ENCODE data around the gene TRIM49C. TPM values are rescaled to one million over a fixed set of nuclear protein-coding genes. Genes with fewer than 3 reads are reported as not detected.
"Not testable (repeated sequence)": the region's sequence is repeated elsewhere in the genome, so short reads cannot be mapped to it uniquely, and the experiment has no call there.

Gene TRIM49C
- total and polyA plus RNA-seq, 2 of the 8 experiments (the other 6 are each of a cell fraction or from before 2014, with no cell fraction given): not detected

- H2BK120ac ChIP-seq (replicated peaks; ENCODE audit: low read depth, low read length); H2BK12ac ChIP-seq (ENCODE audit: low read depth, low read length); POLR2A ChIA-PET (ENCODE audit: partially characterized antibody); H2AK5ac ChIP-seq (ENCODE audit: low read depth, low read length); DNase-seq (ENCODE audit: low read depth in 1 of 2, low spot score in 2 of 2); H4K8ac ChIP-seq (ENCODE audit: extremely low read depth, insufficient read depth, low read length); H4K20me1 ChIP-seq (replicated peaks in 1 of 2; ENCODE audit: control insufficient read depth in 1 of 2, insufficient read depth in 2 of 2, low read length in 2 of 2); H3K4me1 ChIP-seq (replicated peaks in 1 of 4; ENCODE audit: control insufficient read depth in 3 of 4, insufficient read depth in 4 of 4, low read length in 3 of 4); H3K23me2 ChIP-seq (ENCODE audit: low read depth, low read length); H2BK5ac ChIP-seq (ENCODE audit: low read depth, low read length); H3K27ac ChIP-seq (ENCODE audit: low read depth, low read length); H3K56ac ChIP-seq (replicated peaks; ENCODE audit: insufficient read length, low read depth, low read length); H4K5ac ChIP-seq (ENCODE audit: insufficient read length, low read depth, low read length); H3K4ac ChIP-seq (replicated peaks; ENCODE audit: insufficient read length, low read depth, low read length); H3K27me3 ChIP-seq (replicated peaks in 1 of 4; ENCODE audit: control insufficient read depth in 3 of 4, extremely low read depth in 1 of 4, insufficient read depth in 3 of 4, low read length in 3 of 4); H2BK15ac ChIP-seq (ENCODE audit: low read length); H3K79me2 ChIP-seq (ENCODE audit: control insufficient read depth in 1 of 2, insufficient read depth in 2 of 2, low read length in 2 of 2); H3K79me1 ChIP-seq (ENCODE audit: low read depth, low read length); H4K91ac ChIP-seq (replicated peaks; ENCODE audit: insufficient read length, low read length); H2BK20ac ChIP-seq (ENCODE audit: low read length); H3K4me2 ChIP-seq (ENCODE audit: insufficient read depth in 1 of 2, low read depth in 2 of 2, low read length in 2 of 2); H3K23ac ChIP-seq (ENCODE audit: insufficient read length); FAIRE-seq; H2AFZ ChIP-seq (ENCODE audit: low read length); H3K9ac ChIP-seq (replicated peaks in 1 of 4; ENCODE audit: extremely low read depth in 1 of 4, low read depth in 3 of 4, low read length in 3 of 4); H3K9me3 ChIP-seq (ENCODE audit: insufficient read depth in 2 of 2, low read depth in 1 of 2, low read length in 1 of 2); H3K4me3 ChIP-seq (ENCODE audit: extremely low read depth in 1 of 4, insufficient read depth in 2 of 4, low read depth in 3 of 4, low read length in 4 of 4); CTCF ChIA-PET (ENCODE audit: partially characterized antibody); H3K18ac ChIP-seq (ENCODE audit: extremely low read depth, low read length); H3K36me3 ChIP-seq (ENCODE audit: control insufficient read depth in 2 of 4, insufficient read depth in 4 of 4, low read length in 3 of 4); H3K14ac ChIP-seq (ENCODE audit: insufficient read length): not testable (repeated sequence)
- WGBS, 2 experiments (ENCODE audit: extremely low coverage in 1 of 2, insufficient coverage in 1 of 2, insufficient read length in 1 of 2, insufficient replicate concordance in 2 of 2, low coverage in 1 of 2, low lambda C conversion rate in 2 of 2, missing lambda C conversion rate in 1 of 2): 100% methylated on average over 1 of the region's 3 CpGs; no CpG with 5 or more reads in 1 of the 2 experiments
These were observed 6.7 kb upstream of the TRIM49C start for GRCh38 chr11:90024184-90024583.

GRCh38 chr11:90051591-90052209 is 20.8 kb downstream of the TRIM49C start:
- H2BK120ac ChIP-seq (replicated peaks; ENCODE audit: low read depth, low read length); H3K18ac ChIP-seq (ENCODE audit: extremely low read depth, low read length); H3K4me1 ChIP-seq (replicated peaks in 1 of 4; ENCODE audit: control insufficient read depth in 3 of 4, insufficient read depth in 4 of 4, low read length in 3 of 4); H3K9me3 ChIP-seq (ENCODE audit: insufficient read depth in 2 of 2, low read depth in 1 of 2, low read length in 1 of 2); H4K8ac ChIP-seq (ENCODE audit: extremely low read depth, insufficient read depth, low read length); H3K9ac ChIP-seq (replicated peaks in 1 of 4; ENCODE audit: extremely low read depth in 1 of 4, low read depth in 3 of 4, low read length in 3 of 4); H3K79me2 ChIP-seq (ENCODE audit: control insufficient read depth in 1 of 2, insufficient read depth in 2 of 2, low read length in 2 of 2); H3K14ac ChIP-seq (ENCODE audit: insufficient read length); H3K56ac ChIP-seq (replicated peaks; ENCODE audit: insufficient read length, low read depth, low read length); H2BK15ac ChIP-seq (ENCODE audit: low read length); H3K27me3 ChIP-seq (replicated peaks in 1 of 4; ENCODE audit: control insufficient read depth in 3 of 4, extremely low read depth in 1 of 4, insufficient read depth in 3 of 4, low read length in 3 of 4); POLR2A ChIA-PET (ENCODE audit: partially characterized antibody); CTCF ChIA-PET (ENCODE audit: partially characterized antibody); H4K91ac ChIP-seq (replicated peaks; ENCODE audit: insufficient read length, low read length); H3K4ac ChIP-seq (replicated peaks; ENCODE audit: insufficient read length, low read depth, low read length); H3K27ac ChIP-seq (ENCODE audit: low read depth, low read length); H3K23ac ChIP-seq (ENCODE audit: insufficient read length); H2BK20ac ChIP-seq (ENCODE audit: low read length); H3K4me3 ChIP-seq (ENCODE audit: extremely low read depth in 1 of 4, insufficient read depth in 2 of 4, low read depth in 3 of 4, low read length in 4 of 4); H2BK12ac ChIP-seq (ENCODE audit: low read depth, low read length); FAIRE-seq; H4K5ac ChIP-seq (ENCODE audit: insufficient read length, low read depth, low read length); H3K79me1 ChIP-seq (ENCODE audit: low read depth, low read length); H3K36me3 ChIP-seq (ENCODE audit: control insufficient read depth in 2 of 4, insufficient read depth in 4 of 4, low read length in 3 of 4); H4K20me1 ChIP-seq (replicated peaks in 1 of 2; ENCODE audit: control insufficient read depth in 1 of 2, insufficient read depth in 2 of 2, low read length in 2 of 2); H3K4me2 ChIP-seq (ENCODE audit: insufficient read depth in 1 of 2, low read depth in 2 of 2, low read length in 2 of 2); H3K23me2 ChIP-seq (ENCODE audit: low read depth, low read length); H2AK5ac ChIP-seq (ENCODE audit: low read depth, low read length); H2AFZ ChIP-seq (ENCODE audit: low read length); H2BK5ac ChIP-seq (ENCODE audit: low read depth, low read length): not testable (repeated sequence)
- DNase-seq (ENCODE audit: low read depth in 1 of 2, low spot score in 2 of 2): peak in 1 of 2 experiments; percentile 67
- WGBS, 2 experiments (ENCODE audit: extremely low coverage in 1 of 2, insufficient coverage in 1 of 2, insufficient read length in 1 of 2, insufficient replicate concordance in 2 of 2, low coverage in 1 of 2, low lambda C conversion rate in 2 of 2, missing lambda C conversion rate in 1 of 2): 86% methylated on average over 15 of the region's 41 CpGs; no CpG with 5 or more reads in 1 of the 2 experiments

All from H1 (cell line).